ENCODE measurements around the gene TSPAN4.

GRCh38 chr11:898540-899190 is 56.0 kb downstream of the TSPAN4 start:
- TF ChIP-seq, protein P1, sequence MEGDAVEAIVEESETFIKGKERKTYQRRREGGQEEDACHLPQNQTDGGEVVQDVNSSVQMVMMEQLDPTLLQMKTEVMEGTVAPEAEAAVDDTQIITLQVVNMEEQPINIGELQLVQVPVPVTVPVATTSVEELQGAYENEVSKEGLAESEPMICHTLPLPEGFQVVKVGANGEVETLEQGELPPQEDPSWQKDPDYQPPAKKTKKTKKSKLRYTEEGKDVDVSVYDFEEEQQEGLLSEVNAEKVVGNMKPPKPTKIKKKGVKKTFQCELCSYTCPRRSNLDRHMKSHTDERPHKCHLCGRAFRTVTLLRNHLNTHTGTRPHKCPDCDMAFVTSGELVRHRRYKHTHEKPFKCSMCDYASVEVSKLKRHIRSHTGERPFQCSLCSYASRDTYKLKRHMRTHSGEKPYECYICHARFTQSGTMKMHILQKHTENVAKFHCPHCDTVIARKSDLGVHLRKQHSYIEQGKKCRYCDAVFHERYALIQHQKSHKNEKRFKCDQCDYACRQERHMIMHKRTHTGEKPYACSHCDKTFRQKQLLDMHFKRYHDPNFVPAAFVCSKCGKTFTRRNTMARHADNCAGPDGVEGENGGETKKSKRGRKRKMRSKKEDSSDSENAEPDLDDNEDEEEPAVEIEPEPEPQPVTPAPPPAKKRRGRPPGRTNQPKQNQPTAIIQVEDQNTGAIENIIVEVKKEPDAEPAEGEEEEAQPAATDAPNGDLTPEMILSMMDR (IDR thresholded peaks at IDR 0.05): no peak
- TF ChIP-seq EZH2 (IDR thresholded peaks at IDR 0.05; ENCODE audit: borderline replicate concordance, insufficient read depth, low read depth, low read length, poor library complexity, severe bottlenecking): no peak
